Measurements from ENCODE around the gene LCN12.

- TF ChIP-seq EGR1 (IDR thresholded peaks at IDR 0.05; ENCODE audit: low read depth) (peak; percentile 87; the same call in 1 of the 2 replicates), POLR2A (IDR thresholded peaks at IDR 0.05; ENCODE audit: borderline replicate concordance, extremely low read depth, insufficient read depth, insufficient read length) (no peak), EZH2 (IDR thresholded peaks at IDR 0.05) (no peak), RAD21 (IDR thresholded peaks at IDR 0.05; ENCODE audit: low read depth) (no peak), FOSL1 (IDR thresholded peaks at IDR 0.05; ENCODE audit: low read depth) (no peak), ELF1 (IDR thresholded peaks at IDR 0.05; ENCODE audit: borderline replicate concordance, low read depth) (no peak), SIN3A (IDR thresholded peaks at IDR 0.05; ENCODE audit: low read depth) (no peak), YY1 (IDR thresholded peaks at IDR 0.05; ENCODE audit: extremely low read depth, insufficient replicate concordance, low read depth, low read length) (no peak), CBX3 (IDR thresholded peaks at IDR 0.05; ENCODE audit: low read depth) (no peak), JUND (IDR thresholded peaks at IDR 0.05) (no peak), CEBPB (IDR thresholded peaks at IDR 0.05; ENCODE audit: low read depth) (no peak), EZH2phosphoT487 (IDR thresholded peaks at IDR 0.05; ENCODE audit: borderline replicate concordance) (no peak), REST (IDR thresholded peaks at IDR 0.05; ENCODE audit: low read depth) (no peak)
- TF ChIP-seq, protein P1, sequence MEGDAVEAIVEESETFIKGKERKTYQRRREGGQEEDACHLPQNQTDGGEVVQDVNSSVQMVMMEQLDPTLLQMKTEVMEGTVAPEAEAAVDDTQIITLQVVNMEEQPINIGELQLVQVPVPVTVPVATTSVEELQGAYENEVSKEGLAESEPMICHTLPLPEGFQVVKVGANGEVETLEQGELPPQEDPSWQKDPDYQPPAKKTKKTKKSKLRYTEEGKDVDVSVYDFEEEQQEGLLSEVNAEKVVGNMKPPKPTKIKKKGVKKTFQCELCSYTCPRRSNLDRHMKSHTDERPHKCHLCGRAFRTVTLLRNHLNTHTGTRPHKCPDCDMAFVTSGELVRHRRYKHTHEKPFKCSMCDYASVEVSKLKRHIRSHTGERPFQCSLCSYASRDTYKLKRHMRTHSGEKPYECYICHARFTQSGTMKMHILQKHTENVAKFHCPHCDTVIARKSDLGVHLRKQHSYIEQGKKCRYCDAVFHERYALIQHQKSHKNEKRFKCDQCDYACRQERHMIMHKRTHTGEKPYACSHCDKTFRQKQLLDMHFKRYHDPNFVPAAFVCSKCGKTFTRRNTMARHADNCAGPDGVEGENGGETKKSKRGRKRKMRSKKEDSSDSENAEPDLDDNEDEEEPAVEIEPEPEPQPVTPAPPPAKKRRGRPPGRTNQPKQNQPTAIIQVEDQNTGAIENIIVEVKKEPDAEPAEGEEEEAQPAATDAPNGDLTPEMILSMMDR (IDR thresholded peaks at IDR 0.05 in 2 of 3, conservative IDR thresholded peaks at IDR 0.05 in 1 of 3; ENCODE audit: borderline replicate concordance in 1 of 3, insufficient read depth in 1 of 3, low read depth in 2 of 3, low read length in 2 of 3): no peak
Observed at GRCh38 chr9:136964171-136964689, 12.2 kb downstream of the LCN12 start.
